Tongue (tissue), 2 donors: ENCODE data around the gene OBSL1. TPM values are rescaled to one million over a fixed set of nuclear protein-coding genes. Genes with fewer than 3 reads are reported as not detected.

Source experiments
- DNase-seq: peaks from one replicate; pipeline ENCODE4 v3.0.0-alpha.2; 2015
- total RNA-seq: library from RNA; depleted of rRNA; stranded (reverse); fragments of >200 nt; gene quantifications from one replicate; pipeline ENCODE4 v1.2.3, GENCODE V29; 2014

OBSL1 gene
- total RNA-seq, 1 donor from 2014 or later = 105 TPM

DNA sequence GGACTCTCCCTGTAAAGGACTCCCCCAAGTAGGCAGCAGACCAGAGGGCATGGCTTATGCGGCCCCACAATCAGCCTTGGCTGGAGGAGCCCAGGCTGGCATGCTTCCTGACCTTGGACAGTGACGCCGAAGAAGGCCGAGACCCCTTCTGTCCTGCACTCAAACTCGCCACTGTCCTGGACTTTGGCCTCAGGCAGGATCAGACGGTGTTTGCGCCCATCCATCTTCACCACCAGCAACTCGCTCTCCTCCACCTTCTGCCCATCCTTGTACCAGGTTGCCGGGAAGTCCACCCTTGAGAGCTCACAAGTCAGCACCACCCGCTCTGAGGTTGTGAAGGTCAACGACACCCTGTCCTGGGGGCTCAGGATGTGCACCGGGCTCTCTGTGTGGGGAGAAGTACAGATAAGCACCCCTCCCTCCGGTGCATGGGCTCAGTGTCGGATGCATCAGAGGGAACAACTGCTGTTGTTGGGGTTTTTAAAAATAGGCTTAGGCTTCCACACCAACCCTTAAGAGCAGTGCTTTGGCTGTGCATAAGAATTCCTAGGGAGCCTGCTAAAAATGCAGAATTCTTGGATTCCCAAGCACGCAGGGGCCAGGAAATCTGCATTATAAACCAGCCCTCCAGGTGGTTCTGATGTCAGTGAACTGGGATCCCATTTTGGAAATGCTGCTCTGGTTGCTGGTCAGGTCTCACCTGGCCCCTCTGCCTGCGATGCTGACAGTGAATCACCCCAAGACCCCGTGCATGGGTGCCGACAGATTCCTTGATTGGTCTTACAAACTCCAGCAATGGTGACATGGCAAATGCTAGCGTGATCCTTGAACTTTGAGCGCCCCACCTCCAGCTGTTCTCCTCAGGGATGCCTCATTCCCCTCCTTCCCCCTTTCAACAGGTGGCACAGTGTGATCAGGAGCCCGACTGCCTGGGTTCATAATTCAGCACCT lies 5.9 kb downstream of the OBSL1 start:
- no peak for DNase-seq

DNA sequence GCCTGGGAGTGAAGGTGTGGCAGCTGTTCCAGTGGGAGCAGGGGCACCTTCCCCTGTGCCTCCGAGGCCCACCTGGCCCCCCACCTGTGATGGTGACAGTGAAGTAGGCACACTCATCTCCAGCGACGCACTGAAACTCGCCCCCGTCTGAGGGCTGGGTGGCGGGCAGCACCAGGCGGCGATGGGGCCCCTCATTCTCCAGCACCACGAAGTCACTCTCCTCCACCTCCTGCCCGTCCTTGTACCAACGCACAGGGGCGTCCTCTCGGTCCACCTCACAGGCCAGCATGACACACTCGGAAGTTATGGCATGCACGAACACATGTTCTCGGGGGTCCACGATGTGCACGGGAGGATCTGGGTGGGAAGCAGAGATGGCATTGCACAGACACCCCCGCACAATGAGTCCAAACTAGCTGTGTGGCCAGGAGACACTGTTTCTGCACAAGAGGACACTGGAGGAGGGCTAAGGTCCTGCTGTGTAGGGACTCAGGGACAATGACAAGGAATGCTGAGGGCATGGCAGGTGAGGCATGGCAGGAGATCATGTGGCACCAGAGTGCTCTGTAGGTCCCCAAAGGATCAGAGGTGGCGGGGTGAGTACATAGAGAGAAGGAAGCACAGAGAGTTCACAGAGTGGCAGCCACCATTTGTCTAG lies 7.9 kb downstream of the OBSL1 start:
- no peak for DNase-seq

DNA sequence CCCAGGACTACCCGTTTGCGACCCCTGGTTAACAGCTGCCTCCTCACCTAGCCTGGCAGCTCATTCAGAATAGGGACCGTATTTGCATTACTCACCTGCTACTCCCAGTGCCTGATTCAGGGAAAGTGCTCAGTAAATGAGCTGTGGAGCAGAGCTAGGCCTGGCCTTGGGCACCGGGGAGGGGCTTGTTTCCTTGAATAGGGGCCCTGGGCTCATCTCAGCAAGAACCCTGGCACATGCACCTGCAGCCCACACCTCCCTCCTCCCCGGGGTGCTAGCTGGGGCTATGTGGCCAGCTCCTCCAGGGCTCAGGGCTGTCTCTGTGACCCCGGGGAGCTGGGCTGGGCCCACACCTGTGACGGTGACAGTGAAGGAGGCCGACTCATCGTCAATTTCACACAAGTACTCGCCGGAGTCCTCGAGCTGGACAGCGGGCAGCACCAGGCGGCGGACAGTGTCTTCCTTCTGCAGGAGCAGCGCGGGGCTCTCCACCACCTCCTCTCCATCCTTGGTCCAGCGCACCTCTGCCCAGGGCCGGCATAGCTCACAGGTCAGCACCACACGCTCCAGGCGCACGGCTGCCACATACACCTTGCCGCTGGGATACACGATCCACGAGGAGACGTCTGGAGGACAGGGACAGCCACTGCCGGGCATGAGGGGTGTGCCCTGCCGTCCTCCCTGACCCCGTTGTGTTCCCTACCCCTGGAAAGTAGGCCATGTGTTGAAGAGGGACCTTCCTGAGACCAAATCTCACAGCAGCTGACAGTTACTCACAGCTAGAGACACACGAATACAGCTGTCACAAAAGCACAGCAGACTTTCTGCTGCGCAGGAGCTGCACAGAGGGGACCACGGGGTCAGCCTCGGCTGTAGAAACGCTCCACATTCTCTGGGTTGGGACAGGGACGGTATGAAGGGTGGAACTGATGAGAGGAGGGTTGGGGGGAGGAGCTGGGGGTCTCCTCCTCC lies 9.0 kb downstream of the OBSL1 start:
- peak; percentile 39 for DNase-seq

DNA sequence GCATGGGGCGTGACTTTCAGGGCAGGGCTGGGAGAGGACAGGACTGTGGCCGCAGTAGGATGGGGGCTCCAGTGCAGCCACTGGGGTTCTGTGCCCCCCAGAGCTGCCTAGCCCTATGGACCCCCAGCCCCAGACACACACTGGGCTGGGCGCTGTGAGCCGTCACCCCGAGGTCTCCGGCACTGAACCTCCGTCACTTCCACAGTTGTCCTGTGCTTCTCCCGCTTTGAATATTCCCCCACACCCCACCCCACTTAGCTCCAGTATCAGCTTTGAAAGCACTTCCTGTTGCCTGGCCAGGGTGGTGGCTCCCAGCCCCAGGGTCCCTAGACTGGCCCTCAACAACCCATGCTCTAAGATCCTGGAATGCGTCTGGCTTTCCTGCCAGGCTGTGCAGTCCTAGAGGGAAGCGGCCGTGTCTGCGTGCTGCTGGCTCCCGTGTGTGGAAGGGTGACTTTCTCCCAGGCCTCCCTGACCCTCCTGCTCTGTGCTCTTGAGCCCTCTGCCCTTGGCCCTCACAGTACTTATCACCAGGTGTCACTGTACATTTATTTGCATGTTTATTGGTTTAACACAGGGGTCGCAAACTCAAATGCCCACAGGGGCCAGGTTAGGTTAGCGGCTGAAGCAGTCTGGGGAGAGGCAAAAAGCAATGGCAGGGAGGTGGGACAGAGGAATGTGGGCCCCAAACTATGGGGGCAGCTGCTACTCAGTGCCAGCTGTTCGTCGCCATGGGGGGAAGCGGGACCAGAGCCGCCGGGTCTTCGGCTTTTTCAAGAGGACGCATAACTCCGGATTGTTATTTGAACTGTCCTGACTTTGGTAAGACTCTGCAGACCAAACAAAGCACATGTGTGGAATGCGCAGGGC lies 9.9 kb downstream of the OBSL1 start:
- DNase-seq = peak; percentile 42

DNA sequence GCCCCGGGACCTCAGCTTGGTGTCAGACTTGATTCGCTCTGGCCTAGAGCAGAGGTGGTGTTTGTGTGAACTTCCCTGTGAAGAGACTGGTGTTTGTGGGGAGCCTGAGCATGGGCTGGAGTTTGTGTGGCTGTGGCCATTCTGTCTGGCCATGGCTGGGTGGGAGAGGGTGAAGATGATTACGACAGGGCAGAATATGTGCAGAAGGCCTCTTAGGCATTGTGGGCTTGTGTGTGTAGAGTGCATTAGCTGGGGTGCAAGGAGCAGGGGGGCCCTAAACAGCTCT lies 10.5 kb downstream of the OBSL1 start:
- no peak for DNase-seq

DNA sequence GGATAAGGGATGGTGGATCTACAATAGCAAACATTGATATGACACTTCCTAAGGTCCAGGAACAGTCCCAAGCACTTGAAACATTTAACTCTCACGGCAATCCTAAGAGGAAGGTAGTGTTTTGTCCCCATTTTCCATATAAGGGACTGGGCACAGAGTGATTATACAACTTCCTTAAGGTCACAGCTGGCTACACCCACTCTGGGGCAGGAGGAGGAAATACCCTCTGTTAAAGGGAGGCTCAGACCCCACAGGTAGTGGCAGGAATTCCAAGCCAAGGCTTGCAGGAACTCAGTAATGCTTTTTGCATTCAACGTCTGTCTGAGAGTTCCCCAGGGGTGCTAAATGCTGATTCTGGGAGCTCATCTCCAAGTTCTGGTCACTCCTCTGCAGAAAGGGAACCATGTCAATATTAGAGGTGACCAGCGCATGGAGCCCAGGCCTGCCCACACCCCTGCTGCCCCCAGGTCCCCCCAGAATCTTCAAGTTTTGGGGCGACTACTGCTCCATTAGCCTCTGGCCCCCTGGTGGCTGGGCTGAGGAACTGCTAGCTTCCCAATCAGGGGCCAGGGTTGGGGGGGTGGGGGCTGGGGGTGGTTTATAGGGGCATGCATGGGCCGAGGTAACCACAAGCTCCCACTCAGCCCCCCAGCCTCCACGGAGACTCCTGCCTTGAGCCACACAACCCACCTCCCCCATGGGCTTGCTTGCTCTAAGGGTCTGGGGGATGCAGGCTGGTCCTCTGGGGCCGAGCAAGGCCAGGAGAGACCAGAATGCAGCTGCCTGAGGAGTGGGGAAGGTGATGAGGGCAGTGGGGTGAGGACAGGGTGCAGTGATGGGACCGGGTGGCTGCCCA lies 11.1 kb downstream of the OBSL1 start:
- DNase-seq = no peak

DNA sequence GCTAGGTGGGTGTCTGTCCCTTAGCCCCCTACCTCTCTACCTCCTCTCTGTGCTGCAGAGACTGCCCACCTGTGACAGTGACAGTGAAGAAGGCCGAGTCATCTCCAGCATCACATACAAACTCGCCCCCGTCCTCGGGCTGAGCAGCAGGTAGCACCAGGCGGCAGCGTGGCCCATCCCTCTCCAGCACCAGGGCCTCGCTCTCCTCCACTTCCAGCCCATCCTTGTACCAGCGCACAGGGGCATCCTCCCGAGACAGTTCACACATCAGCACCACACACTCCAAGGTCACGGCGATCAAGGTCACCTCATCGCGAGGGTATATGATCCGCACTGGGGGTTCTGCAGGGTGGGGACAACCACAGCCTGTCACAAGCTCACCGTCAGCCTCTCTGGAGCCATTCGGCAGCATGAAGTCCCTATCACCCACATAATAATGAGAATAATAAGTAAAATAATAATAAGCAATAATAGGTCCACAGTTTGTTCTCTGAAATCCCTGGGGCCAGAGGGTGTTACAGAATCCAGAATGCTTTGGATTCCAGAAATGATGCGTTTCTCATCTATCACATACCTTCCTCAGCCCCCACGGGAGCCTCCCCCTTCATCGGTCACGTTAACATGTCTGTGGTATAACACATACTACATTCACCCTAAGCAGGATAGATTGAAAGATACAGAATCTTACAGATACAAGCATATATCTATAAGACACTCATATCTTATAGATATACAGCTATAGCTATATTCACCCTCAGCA lies 12.0 kb downstream of the OBSL1 start:
- no peak for DNase-seq

DNA sequence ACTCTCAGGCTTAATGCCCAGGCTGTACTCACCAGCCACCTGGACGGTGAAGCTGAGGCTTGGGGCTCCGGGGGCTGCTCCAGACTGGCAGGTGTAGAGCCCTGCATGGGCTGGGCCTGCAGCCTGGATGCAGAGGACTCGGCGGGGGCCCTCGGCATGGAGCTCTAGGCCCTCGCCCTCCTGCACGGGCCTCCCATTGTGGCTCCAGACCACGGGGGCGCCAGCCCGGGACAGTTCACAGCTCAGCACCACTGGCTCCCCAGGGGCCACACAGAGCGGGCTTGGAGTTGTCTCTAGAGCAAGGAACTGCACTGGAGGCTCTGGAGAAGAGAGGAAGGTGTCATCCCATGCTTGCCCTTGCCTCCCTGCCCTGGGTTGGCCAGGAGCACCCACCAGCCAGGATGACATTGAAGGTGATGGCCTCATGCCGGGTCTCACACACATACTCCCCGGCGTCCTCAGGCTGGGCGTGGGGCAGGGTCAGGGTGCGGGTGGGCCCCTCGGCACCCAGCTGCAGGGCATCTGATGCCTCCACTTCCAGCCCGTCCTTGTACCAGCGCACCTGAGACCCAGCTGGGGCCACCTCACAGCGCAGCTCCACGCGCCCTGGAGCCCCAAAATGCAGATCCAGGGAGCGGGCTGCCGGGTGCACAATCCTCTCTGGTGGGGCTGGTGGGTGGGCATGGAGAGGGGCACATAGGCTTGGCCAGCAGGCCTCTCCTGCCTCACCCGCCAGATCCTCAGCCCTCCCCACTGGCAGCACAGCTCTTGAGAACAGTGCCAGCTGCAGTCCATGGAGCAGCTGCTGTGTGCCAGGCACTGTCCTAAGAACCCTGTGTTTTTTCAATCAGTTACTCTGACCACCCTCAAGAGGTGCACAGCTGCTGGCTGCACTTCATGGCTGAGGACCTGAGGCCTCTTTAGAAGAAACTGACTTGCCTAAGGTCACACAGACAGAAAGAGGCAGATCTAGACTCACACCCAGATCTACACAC lies 13.3 kb downstream of the OBSL1 start:
- no peak for DNase-seq

DNA sequence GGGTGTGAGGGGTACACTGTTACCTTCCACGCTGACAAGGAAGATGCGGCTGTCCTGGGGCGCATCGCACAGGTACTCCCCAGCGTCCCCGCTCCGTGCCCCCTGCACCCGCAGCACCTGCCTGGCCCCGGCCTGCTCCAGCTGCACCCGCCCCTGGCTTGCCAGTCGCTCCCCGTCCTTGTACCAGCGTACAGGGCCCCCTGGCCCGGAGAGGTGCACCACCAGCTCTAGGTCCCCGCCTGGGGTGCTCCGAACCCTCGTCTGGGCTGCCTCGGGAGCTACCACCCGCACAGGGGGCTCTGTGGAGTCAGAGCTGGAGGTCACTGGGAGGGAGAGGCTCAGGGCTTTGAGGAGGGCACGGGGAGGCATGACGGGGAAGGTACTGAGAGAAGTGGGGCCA lies 14.0 kb downstream of the OBSL1 start:
- no peak for DNase-seq

DNA sequence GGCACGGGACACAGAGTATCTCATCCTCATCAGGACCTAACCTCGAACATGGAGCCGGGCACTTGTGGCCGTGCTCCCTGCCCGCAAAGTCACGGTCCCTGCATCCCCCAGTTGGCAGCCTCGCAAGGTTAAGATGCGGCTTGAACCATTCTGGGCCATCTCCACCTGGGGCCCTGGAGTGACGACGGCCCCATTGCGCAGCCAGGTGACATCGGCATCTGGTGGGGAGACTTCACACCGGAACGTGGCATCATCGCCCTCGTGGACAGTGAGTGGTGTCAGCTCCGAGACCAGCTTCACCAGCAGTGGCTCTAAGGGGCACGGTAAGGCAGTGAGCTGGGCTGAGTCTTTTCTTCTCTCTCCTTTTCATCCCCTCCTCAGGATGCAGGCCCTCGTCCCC lies 14.9 kb downstream of the OBSL1 start:
- DNase-seq = no peak

DNA sequence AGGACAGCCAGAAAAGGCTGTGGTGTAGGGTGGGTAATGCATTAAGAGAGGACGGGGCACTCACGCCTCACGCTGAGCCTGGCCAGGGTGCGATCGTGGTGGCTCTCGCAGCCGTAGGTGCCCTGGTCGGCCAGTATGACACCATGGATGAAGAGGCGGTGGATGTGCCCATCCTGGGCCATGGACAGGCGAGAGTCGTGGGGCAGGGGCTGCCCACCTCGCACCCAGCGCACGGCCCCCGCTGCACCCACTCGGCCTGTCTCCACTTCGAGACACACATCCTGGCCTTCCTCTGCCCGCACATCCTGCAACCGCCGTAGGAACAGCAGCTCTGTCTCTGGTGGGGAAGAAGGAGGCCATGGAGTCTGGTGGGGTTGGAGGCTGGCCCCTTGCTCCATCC lies 15.4 kb downstream of the OBSL1 start:
- DNase-seq = no peak

DNA sequence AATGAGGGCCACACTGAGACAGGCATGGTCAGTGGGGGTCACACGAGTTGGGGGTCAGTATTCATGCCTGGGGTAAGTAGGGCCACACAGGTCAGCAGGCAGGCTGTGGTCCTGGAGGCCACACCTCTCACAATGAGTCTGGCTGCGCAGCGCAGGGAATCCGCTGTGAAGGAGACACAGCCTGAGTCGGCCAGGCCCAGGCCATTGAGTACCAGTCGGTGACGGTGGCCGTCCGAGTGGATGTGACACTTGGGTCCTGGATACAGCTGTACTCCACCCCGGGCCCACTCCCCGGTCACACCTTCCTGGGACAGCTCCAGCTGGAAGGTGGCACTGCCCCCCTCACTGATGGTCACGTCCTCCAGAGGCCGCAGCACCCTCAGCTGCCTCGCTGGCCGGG lies 17.0 kb downstream of the OBSL1 start:
- DNase-seq = no peak

DNA sequence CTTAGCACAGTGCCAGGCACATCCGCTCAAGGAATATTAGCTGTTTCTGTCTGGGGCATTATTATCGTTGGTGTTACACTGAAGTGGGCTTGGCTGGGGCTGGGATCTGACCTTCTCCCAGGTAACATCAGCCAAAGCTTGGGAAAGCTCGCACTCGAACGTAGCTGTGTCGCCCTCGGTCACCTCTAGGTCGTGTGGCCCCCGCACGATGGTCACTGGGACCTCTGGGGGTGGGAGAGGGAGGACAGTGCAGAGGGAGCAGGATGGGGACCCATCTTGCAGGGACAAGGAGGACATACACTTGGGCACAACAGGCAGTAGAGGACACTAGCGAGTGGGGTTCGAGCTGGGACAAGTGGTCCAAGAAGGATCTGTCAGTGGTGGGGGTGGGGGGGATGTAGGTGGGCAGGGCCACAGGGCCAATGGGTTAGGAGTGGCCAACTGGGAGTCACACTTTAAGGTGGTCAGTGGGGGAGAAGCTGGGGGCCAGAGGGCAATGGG lies 17.8 kb downstream of the OBSL1 start:
- DNase-seq = no peak

DNA sequence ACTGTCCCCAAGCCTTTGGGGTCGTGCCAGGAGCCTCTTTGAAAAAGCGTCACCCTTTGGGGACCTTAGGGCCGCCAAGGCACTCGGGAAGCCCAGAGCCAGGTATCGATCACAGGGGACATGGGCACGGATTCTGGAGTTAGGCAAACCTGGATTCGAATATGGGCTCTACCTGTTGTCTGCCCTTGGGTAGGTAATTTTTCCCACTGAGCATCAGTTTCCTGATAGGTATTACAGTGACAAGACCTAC lies 18.2 kb downstream of the OBSL1 start:
- no peak for DNase-seq

DNA sequence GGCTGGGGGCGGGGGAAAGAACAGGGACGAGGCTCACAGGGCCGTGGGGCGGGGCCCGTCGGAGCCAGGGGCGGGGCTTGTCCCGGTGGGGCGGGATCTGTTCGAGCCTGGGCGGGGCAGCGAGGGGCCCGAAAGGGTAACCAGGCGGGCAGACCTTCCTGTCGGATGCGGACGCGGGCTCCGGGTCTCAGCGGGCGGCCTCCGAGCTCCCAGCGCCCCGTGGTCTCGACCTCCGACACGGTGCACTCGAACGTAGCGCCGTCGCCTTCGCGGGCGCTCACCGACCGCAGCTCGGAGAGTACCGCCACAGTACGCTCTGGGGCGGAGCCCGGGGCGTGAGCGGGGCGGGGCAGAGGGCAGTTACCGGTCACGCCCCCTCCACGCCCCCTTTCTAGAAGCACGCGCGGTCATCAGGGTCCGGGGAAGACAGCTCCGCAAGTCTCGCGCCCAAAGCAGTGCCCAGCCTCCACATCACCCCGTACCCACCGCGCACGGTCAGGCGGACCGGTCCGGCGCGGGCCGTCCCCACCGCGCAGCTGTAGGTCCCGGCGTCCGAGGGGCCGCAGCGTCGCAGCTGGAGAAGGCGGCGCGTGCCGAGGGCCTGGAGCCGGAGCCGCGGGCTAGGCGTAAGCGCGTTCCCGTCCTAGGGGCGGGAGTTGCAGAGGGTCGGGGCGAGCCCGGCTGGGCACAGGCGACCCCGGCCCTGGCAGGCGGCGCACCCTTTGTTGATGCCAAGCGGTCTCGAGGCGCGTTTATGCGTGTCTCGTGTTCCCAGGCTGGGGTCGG lies 18.8 kb downstream of the OBSL1 start:
- peak; percentile 94 for DNase-seq

DNA sequence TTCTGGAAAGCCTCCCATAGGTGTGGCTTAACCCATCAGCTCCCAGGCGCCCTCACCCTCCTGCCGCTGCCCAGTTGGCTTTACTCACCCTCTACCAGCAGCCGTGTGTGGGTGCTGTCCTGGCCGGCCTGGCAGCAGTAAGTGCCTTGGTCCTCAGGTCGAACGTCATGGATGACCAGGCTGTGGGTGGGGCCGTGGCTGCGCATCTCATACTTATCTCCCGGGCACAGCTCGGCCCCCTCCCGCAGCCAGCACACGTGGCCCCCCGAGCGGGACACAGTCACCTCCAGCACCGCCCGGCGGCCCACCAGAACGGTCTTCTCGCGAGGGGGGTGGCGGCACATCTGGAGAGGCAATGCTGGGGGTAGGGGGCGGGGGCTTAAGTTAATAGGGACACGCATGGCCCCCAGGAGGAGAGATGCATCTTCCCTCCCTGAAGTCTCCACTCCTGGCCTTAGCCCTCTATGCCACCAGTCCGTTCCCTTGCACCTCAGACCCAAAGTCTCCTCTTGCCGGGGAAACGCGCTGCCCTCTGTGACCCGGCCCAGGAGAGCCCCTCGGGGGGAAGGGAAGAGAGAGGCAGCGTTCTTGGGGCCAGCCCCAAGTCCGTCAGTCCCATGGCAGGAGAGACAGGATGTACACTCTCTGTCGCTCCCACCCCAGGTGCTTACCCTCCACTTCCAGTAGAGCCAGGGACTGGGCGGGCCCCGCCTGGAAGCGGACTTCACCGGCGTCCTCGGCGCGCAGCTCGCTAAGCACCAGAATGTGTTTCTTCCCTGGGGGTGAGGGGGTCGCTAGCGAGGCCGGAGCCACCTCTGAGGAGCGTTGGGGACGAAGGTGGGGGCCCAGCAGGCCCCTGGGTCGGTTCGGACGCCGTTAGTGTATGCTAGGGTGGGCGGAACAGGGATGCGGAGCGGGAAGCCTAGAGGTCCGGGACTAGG lies 19.6 kb downstream of the OBSL1 start:
- peak; percentile 32 for DNase-seq

DNA sequence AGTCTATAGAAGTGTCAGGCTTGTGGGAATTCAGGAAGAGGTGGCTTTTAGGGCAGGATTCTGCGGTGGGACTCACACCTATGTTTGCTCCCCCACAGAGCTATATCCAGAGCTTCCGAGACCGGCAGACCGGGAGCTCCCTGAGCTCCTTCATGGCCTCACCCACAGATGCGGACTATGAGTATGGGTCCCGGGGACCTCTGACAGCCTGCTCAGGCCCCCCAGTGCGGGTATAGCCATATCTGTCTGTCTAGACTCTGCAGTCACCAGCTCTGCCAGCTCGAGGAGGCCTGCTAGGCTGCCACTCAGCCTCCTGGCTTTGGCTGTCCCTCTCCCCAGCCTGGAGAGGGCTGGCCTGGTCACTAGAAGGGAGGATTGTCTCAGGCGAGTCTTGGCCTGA lies 21.7 kb downstream of the OBSL1 start:
- DNase-seq = no peak
